ENCODE results near the gene SLC6A12.

The SLC6A12 gene

GRCh38 chr12:234891-235415, 21.0 kb upstream of the SLC6A12 start:
- no peak for DNase-seq (ENCODE audit: low spot score)
- no peak for FAIRE-seq

GRCh38 chr12:234019-234418, 20.1 kb upstream of the SLC6A12 start:
- DNase-seq (ENCODE audit: low spot score), result no peak
- FAIRE-seq, result no peak

- FAIRE-seq (no peak), DNase-seq (ENCODE audit: low spot score) (no peak)
Measured at GRCh38 chr12:233615-233968, 19.6 kb upstream of the SLC6A12 start.

- no peak for DNase-seq (ENCODE audit: low spot score)
- FAIRE-seq, result no peak
Measured at GRCh38 chr12:232731-233614, 19.0 kb upstream of the SLC6A12 start.

- DNase-seq (ENCODE audit: low spot score) (no peak), FAIRE-seq (no peak)
Measured at GRCh38 chr12:230925-231671, 17.1 kb upstream of the SLC6A12 start.

- no peak for FAIRE-seq
- peak; percentile 8 for DNase-seq (ENCODE audit: low spot score)
Measured at GRCh38 chr12:229441-230191, 15.7 kb upstream of the SLC6A12 start.

- no peak for FAIRE-seq
- DNase-seq (ENCODE audit: low spot score), result no peak
Measured at GRCh38 chr12:228846-229200, 14.9 kb upstream of the SLC6A12 start.

- FAIRE-seq (no peak), DNase-seq (ENCODE audit: low spot score) (no peak)
Measured at GRCh38 chr12:227923-228845, 14.2 kb upstream of the SLC6A12 start.

- FAIRE-seq (no peak), DNase-seq (ENCODE audit: low spot score) (no peak)
Measured at GRCh38 chr12:227286-227915, 13.4 kb upstream of the SLC6A12 start.

- no peak for FAIRE-seq
- DNase-seq (ENCODE audit: low spot score), result no peak
Measured at GRCh38 chr12:226401-226800, 12.4 kb upstream of the SLC6A12 start.

GRCh38 chr12:225012-225411, 11.1 kb upstream of the SLC6A12 start:
- DNase-seq (ENCODE audit: low spot score) (no peak), FAIRE-seq (no peak)

GRCh38 chr12:224330-224729, 10.4 kb upstream of the SLC6A12 start:
- DNase-seq (ENCODE audit: low spot score) (no peak), FAIRE-seq (no peak)

GRCh38 chr12:223841-224240, 9.9 kb upstream of the SLC6A12 start:
- DNase-seq (ENCODE audit: low spot score) (no peak), FAIRE-seq (no peak)

- DNase-seq (ENCODE audit: low spot score), result no peak
- no peak for FAIRE-seq
Measured at GRCh38 chr12:221736-222135, 7.8 kb upstream of the SLC6A12 start.

GRCh38 chr12:220946-221550, 7.1 kb upstream of the SLC6A12 start:
- no peak for DNase-seq (ENCODE audit: low spot score)
- no peak for FAIRE-seq

GRCh38 chr12:220491-220890, 6.5 kb upstream of the SLC6A12 start:
- no peak for DNase-seq (ENCODE audit: low spot score)
- no peak for FAIRE-seq

GRCh38 chr12:219891-220352, 6.0 kb upstream of the SLC6A12 start:
- FAIRE-seq, result no peak
- DNase-seq (ENCODE audit: low spot score), result peak; percentile 58

GRCh38 chr12:218728-219590, 5.0 kb upstream of the SLC6A12 start:
- FAIRE-seq, result no peak
- no peak for DNase-seq (ENCODE audit: low spot score)

- DNase-seq (ENCODE audit: low spot score) (no peak), FAIRE-seq (no peak)
Measured at GRCh38 chr12:218221-218620, 4.3 kb upstream of the SLC6A12 start.

All from RCC 7860 (cell line).